GM18505 (cell line): Measurements from ENCODE around the gene CACNA1D.

ENCODE experiments used
- ATAC-seq: cut with Tn5 transposase; IDR thresholded peaks from one replicate; pipeline ENCODE4 v1.9.1; 2021; ENCODE audit not compliant: unreplicated experiment
- POLR2A ChIP-seq: IDR thresholded peaks from 4 replicates; pipeline ENCODE4 v1.6.1; 2011; ENCODE audit warnings: borderline replicate concordance; ENCODE audit not compliant: insufficient read depth, insufficient read length; ENCODE audit errors: extremely low read depth

Gene CACNA1D

GRCh38 chr3:53733446-53733845 is 239.0 kb downstream of the CACNA1D start:
- no peak for TF ChIP-seq POLR2A
- ATAC-seq: no peak

- no peak for TF ChIP-seq POLR2A
- no peak for ATAC-seq
These were observed 245.6 kb downstream of the CACNA1D start for GRCh38 chr3:53739966-53740365.

- TF ChIP-seq POLR2A: no peak
These were observed 246.5 kb downstream of the CACNA1D start for GRCh38 chr3:53740956-53741355.

GRCh38 chr3:53744351-53744750 is 249.9 kb downstream of the CACNA1D start:
- no peak for ATAC-seq
- TF ChIP-seq POLR2A: no peak

More at GRCh38 chr3:53740956-53741355, 246.5 kb downstream of the CACNA1D start:
- no peak for ATAC-seq

- no peak for TF ChIP-seq POLR2A
- ATAC-seq: no peak
These were observed 253.1 kb downstream of the CACNA1D start for GRCh38 chr3:53747559-53747958.

- TF ChIP-seq POLR2A: no peak
- ATAC-seq: peak; percentile 77
These were observed 254.3 kb downstream of the CACNA1D start for GRCh38 chr3:53748512-53749271.

- no peak for TF ChIP-seq POLR2A
- no peak for ATAC-seq
These were observed 255.0 kb downstream of the CACNA1D start for GRCh38 chr3:53749448-53749847.

GRCh38 chr3:53750253-53751210 is 256.1 kb downstream of the CACNA1D start:
- no peak for ATAC-seq
- no peak for TF ChIP-seq POLR2A

- no peak for ATAC-seq
- TF ChIP-seq POLR2A: peak; percentile 14
These were observed 259.2 kb downstream of the CACNA1D start for GRCh38 chr3:53753518-53754183.

GRCh38 chr3:53754325-53754724 is 259.9 kb downstream of the CACNA1D start:
- TF ChIP-seq POLR2A: no peak
- no peak for ATAC-seq

GRCh38 chr3:53758846-53759245 is 264.4 kb downstream of the CACNA1D start:
- no peak for TF ChIP-seq POLR2A
- no peak for ATAC-seq

GRCh38 chr3:53763353-53763752 is 268.9 kb downstream of the CACNA1D start:
- no peak for TF ChIP-seq POLR2A
- no peak for ATAC-seq
